A673 (cell line): ENCODE measurements around the gene RAB38.

Experiments
- CTCF ChIP-seq: fragments of 300-800, 200-600 bp; sonication (generic); conservative IDR thresholded peaks from 2 replicates; pipeline ENCODE4 v1.5.1; 2017; ENCODE audit warnings: low read depth, mild to moderate bottlenecking, antibody characterized with exemption, low read length, moderate library complexity, mixed read lengths
- EZH2 ChIP-seq: fragments of 200-600 bp; sonication (generic); IDR thresholded peaks from 2 replicates; pipeline ENCODE4 v1.6.1; 2017; ENCODE audit warnings: borderline replicate concordance, low read depth, mild to moderate bottlenecking, mixed read lengths, antibody characterized with exemption, low read length; ENCODE audit not compliant: poor library complexity, severe bottlenecking

- TF ChIP-seq CTCF (no peak), EZH2 (no peak)
Observed at GRCh38 chr11:88151709-88152265, 23.5 kb downstream of the RAB38 start.
